Measurements from ENCODE around the gene HLA-DQB1.
"Not testable (repeated sequence)": the region's sequence is repeated elsewhere in the genome, so short reads cannot be mapped to it uniquely, and the experiment has no call there.

HLA-DQB1 gene

GRCh38 chr6:32666420-32667300 lies at the start of gene HLA-DQB1:
TSS of gene HLA-DQB1 (minus strand) at chr6:32666657. CDS start at chr6:32666607, 50 bp downstream.
- peak; percentile 8 for DNase-seq

GRCh38 chr6:32713241-32713640 lies 46.8 kb upstream of the HLA-DQB1 start:
- DNase-seq = no peak

GRCh38 chr6:32709625-32710024 lies 43.2 kb upstream of the HLA-DQB1 start:
- DNase-seq = no peak

GRCh38 chr6:32705164-32705563 lies 38.7 kb upstream of the HLA-DQB1 start:
- not testable (repeated sequence) for DNase-seq

GRCh38 chr6:32703347-32703746 lies 36.9 kb upstream of the HLA-DQB1 start:
- DNase-seq = no peak

GRCh38 chr6:32700391-32701040 lies 34.1 kb upstream of the HLA-DQB1 start:
- DNase-seq = peak; percentile 56

GRCh38 chr6:32697031-32697430 lies 30.6 kb upstream of the HLA-DQB1 start:
- DNase-seq = no peak

- peak; percentile 13 for DNase-seq
Observed at GRCh38 chr6:32692019-32692418, 25.6 kb upstream of the HLA-DQB1 start.

GRCh38 chr6:32689531-32690501 lies 23.4 kb upstream of the HLA-DQB1 start:
- no peak for DNase-seq

GRCh38 chr6:32685603-32686002 lies 19.1 kb upstream of the HLA-DQB1 start:
- DNase-seq = no peak

- DNase-seq = no peak
Observed at GRCh38 chr6:32684246-32684645, 17.8 kb upstream of the HLA-DQB1 start.

GRCh38 chr6:32680055-32680454 lies 13.6 kb upstream of the HLA-DQB1 start:
- DNase-seq = no peak

- DNase-seq = no peak
Observed at GRCh38 chr6:32679492-32679891, 13.0 kb upstream of the HLA-DQB1 start.

- DNase-seq = not testable (repeated sequence)
Observed at GRCh38 chr6:32674123-32674522, 7.7 kb upstream of the HLA-DQB1 start.

- DNase-seq = not testable (repeated sequence)
Observed at GRCh38 chr6:32671908-32672307, 5.5 kb upstream of the HLA-DQB1 start.

- no peak for DNase-seq
Observed at GRCh38 chr6:32669893-32670292, 3.4 kb upstream of the HLA-DQB1 start.

GRCh38 chr6:32669240-32669639 lies 2.8 kb upstream of the HLA-DQB1 start:
- DNase-seq = no peak

- DNase-seq = no peak
Observed at GRCh38 chr6:32668226-32668747, 1.8 kb upstream of the HLA-DQB1 start.

- DNase-seq = no peak
Observed at GRCh38 chr6:32665661-32666060, 796 bp downstream of the HLA-DQB1 start.

- DNase-seq = no peak
Observed at GRCh38 chr6:32664827-32665362, 1.6 kb downstream of the HLA-DQB1 start.

- DNase-seq = no peak
Observed at GRCh38 chr6:32664354-32664753, 2.1 kb downstream of the HLA-DQB1 start.

GRCh38 chr6:32662836-32663235 lies 3.6 kb downstream of the HLA-DQB1 start:
- DNase-seq = no peak

Measured in EL (cell line).